Bronchial epithelial cell (primary cell): ENCODE data around the gene VPS36. TPM values are rescaled to one million over a fixed set of nuclear protein-coding genes. Genes with fewer than 3 reads are reported as not detected.
A peak's percentile ranks its signal among the peaks of the same experiment; 100 is the strongest.

Source experiments
- DNase-seq: peaks from one replicate; pipeline ENCODE4 v3.0.0-alpha.2; 2010; ENCODE audit warnings: low read depth
- FAIRE-seq: peaks from 2 replicates; lab custom pipeline; 2011; peaks lifted over from hg19 to GRCh38; lab: Jason Lieb, UNC
- H3K27me3 ChIP-seq: 2 replicates; pipeline ENCODE4 v1.5.1; 2011; ENCODE audit warnings: low read length; ENCODE audit not compliant: control insufficient read depth, insufficient read depth
- H3K36me3 ChIP-seq: 2 replicates; pipeline ENCODE4 v1.5.1; 2011; ENCODE audit warnings: low read length; ENCODE audit not compliant: control insufficient read depth, insufficient read depth
- H3K4me3 ChIP-seq: 2 replicates; pipeline ENCODE4 v1.5.1; 2011; ENCODE audit warnings: mild to moderate bottlenecking, low read depth, low read length, control low read depth
- CTCF ChIP-seq: IDR thresholded peaks from 2 replicates; pipeline ENCODE4 v1.5.1; 2011; ENCODE audit warnings: mild to moderate bottlenecking, moderate library complexity, low read length, control low read depth, inconsistent platforms; ENCODE audit not compliant: insufficient read depth, severe bottlenecking
- total RNA-seq: library from RNA; depleted of rRNA; stranded (reverse); fragments of >200 nt; gene quantifications from 2 replicates; pipeline ENCODE4 v1.2.1, GENCODE V29; 2014

The VPS36 gene
- total RNA-seq, 1 donor from 2014 or later, result 24.5 TPM

- no peaks in the 10 kb centered on the region for H3K27me3 ChIP-seq
- DNase-seq (peak; percentile 17), FAIRE-seq (no peak)
- H3K4me3 ChIP-seq, result no peak overlapping the region
- peaks cover 1% of the 10 kb centered on the region for H3K36me3 ChIP-seq
- no peak for TF ChIP-seq CTCF
These were observed 2.0 kb upstream of the VPS36 start for GRCh38 chr13:52452470-52452869.

- FAIRE-seq, result no peak
These were observed 836 bp upstream of the VPS36 start for GRCh38 chr13:52451135-52451804.

GRCh38 chr13:52450793-52451116 lies 321 bp upstream of the VPS36 start:
- no peak for TF ChIP-seq CTCF
- DNase-seq (no peak), FAIRE-seq (no peak)
- Histone ChIP-seq H3K36me3 (no peaks in the 10 kb centered on the region), H3K4me3 (no peak overlapping the region), H3K27me3 (no peaks in the 10 kb centered on the region)

More at GRCh38 chr13:52451135-52451804, 836 bp upstream of the VPS36 start:
- no peak for TF ChIP-seq CTCF
- DNase-seq, result no peak
- H3K36me3 ChIP-seq, result no peaks in the 10 kb centered on the region
- no peak overlapping the region for H3K4me3 ChIP-seq
- no peaks in the 10 kb centered on the region for H3K27me3 ChIP-seq

GRCh38 chr13:52449331-52450011 lies 963 bp downstream of the VPS36 start:
- peak overlapping the region; percentile 82 for H3K4me3 ChIP-seq
- no peaks in the 10 kb centered on the region for H3K27me3 ChIP-seq
- FAIRE-seq, result no peak
- peak; percentile 13 for DNase-seq
- no peak for TF ChIP-seq CTCF
- H3K36me3 ChIP-seq, result no peaks in the 10 kb centered on the region

- H3K4me3 ChIP-seq, result no peak overlapping the region
- H3K36me3 ChIP-seq, result peaks cover 2% of the 10 kb centered on the region
- no peaks in the 10 kb centered on the region for H3K27me3 ChIP-seq
- no peak for FAIRE-seq
- no peak for TF ChIP-seq CTCF
- DNase-seq, result peak; percentile 28
These were observed 2.5 kb downstream of the VPS36 start for GRCh38 chr13:52447815-52448552.
